ENCODE measurements around the gene GPC1.

The GPC1 gene

GRCh38 chr2:240449764-240450531, 14.5 kb downstream of the GPC1 start:
- TF ChIP-seq POLR2A (IDR thresholded peaks at IDR 0.05; ENCODE audit: low read depth, low read length) (no peak), POLR2AphosphoS5 (IDR thresholded peaks at IDR 0.05; ENCODE audit: low read depth, low read length) (no peak), TAF1 (IDR thresholded peaks at IDR 0.05; ENCODE audit: borderline replicate concordance, low read depth, low read length) (no peak)
- no peak for FAIRE-seq
- DNase-seq (ENCODE audit: insufficient read length) = no peak

- DNase-seq (ENCODE audit: insufficient read length) = no peak
- no peak for FAIRE-seq
- TF ChIP-seq POLR2AphosphoS5 (IDR thresholded peaks at IDR 0.05; ENCODE audit: low read depth, low read length) (no peak), POLR2A (IDR thresholded peaks at IDR 0.05; ENCODE audit: low read depth, low read length) (no peak), TAF1 (IDR thresholded peaks at IDR 0.05; ENCODE audit: borderline replicate concordance, low read depth, low read length) (no peak)
Observed at GRCh38 chr2:240450532-240451107, 15.2 kb downstream of the GPC1 start.

GRCh38 chr2:240451108-240451611, 15.7 kb downstream of the GPC1 start:
- DNase-seq (ENCODE audit: insufficient read length) = no peak
- FAIRE-seq = no peak
- no peak for TF ChIP-seq POLR2A (IDR thresholded peaks at IDR 0.05; ENCODE audit: low read depth, low read length)
- no peak for TF ChIP-seq POLR2AphosphoS5 (IDR thresholded peaks at IDR 0.05; ENCODE audit: low read depth, low read length)
- no peak for TF ChIP-seq TAF1 (IDR thresholded peaks at IDR 0.05; ENCODE audit: borderline replicate concordance, low read depth, low read length)

- FAIRE-seq (no peak), DNase-seq (ENCODE audit: insufficient read length) (no peak)
- no peak for TF ChIP-seq POLR2AphosphoS5 (IDR thresholded peaks at IDR 0.05; ENCODE audit: low read depth, low read length)
- TF ChIP-seq POLR2A (IDR thresholded peaks at IDR 0.05; ENCODE audit: low read depth, low read length) = no peak
- no peak for TF ChIP-seq TAF1 (IDR thresholded peaks at IDR 0.05; ENCODE audit: borderline replicate concordance, low read depth, low read length)
Observed at GRCh38 chr2:240451791-240452461, 16.5 kb downstream of the GPC1 start.

- TF ChIP-seq POLR2AphosphoS5 (IDR thresholded peaks at IDR 0.05; ENCODE audit: low read depth, low read length) (no peak), POLR2A (IDR thresholded peaks at IDR 0.05; ENCODE audit: low read depth, low read length) (no peak), TAF1 (IDR thresholded peaks at IDR 0.05; ENCODE audit: borderline replicate concordance, low read depth, low read length) (no peak)
- FAIRE-seq = no peak
- no peak for DNase-seq (ENCODE audit: insufficient read length)
Observed at GRCh38 chr2:240452462-240453256, 17.2 kb downstream of the GPC1 start.

GRCh38 chr2:240453461-240454105, 18.1 kb downstream of the GPC1 start:
- TF ChIP-seq TAF1 (IDR thresholded peaks at IDR 0.05; ENCODE audit: borderline replicate concordance, low read depth, low read length) (no peak), POLR2A (IDR thresholded peaks at IDR 0.05; ENCODE audit: low read depth, low read length) (no peak), POLR2AphosphoS5 (IDR thresholded peaks at IDR 0.05; ENCODE audit: low read depth, low read length) (no peak)
- DNase-seq (ENCODE audit: insufficient read length) = no peak
- FAIRE-seq = no peak

- FAIRE-seq (no peak), DNase-seq (ENCODE audit: insufficient read length) (no peak)
- TF ChIP-seq TAF1 (IDR thresholded peaks at IDR 0.05; ENCODE audit: borderline replicate concordance, low read depth, low read length) (no peak), POLR2AphosphoS5 (IDR thresholded peaks at IDR 0.05; ENCODE audit: low read depth, low read length) (no peak)
Observed at GRCh38 chr2:240454106-240454901, 18.8 kb downstream of the GPC1 start.

GRCh38 chr2:240455272-240455646, 19.8 kb downstream of the GPC1 start:
- TF ChIP-seq TAF1 (IDR thresholded peaks at IDR 0.05; ENCODE audit: borderline replicate concordance, low read depth, low read length) (no peak), POLR2A (IDR thresholded peaks at IDR 0.05; ENCODE audit: low read depth, low read length) (no peak), POLR2AphosphoS5 (IDR thresholded peaks at IDR 0.05; ENCODE audit: low read depth, low read length) (no peak)
- FAIRE-seq = no peak
- DNase-seq (ENCODE audit: insufficient read length) = no peak

GRCh38 chr2:240455647-240456446, 20.4 kb downstream of the GPC1 start:
- no peak for DNase-seq (ENCODE audit: insufficient read length)
- FAIRE-seq = no peak
- no peak for TF ChIP-seq TAF1 (IDR thresholded peaks at IDR 0.05; ENCODE audit: borderline replicate concordance, low read depth, low read length)
- TF ChIP-seq POLR2AphosphoS5 (IDR thresholded peaks at IDR 0.05; ENCODE audit: low read depth, low read length) = no peak
- TF ChIP-seq POLR2A (IDR thresholded peaks at IDR 0.05; ENCODE audit: low read depth, low read length) = no peak
